Neural crest cell (in vitro differentiated cells): ENCODE measurements around the gene XPNPEP2. TPM values are rescaled to one million over a fixed set of nuclear protein-coding genes. Genes with fewer than 3 reads are reported as not detected.

Source experiments
- DNase-seq: peaks from one replicate; pipeline ENCODE4 v3.0.0; 2021; ENCODE audit warnings: low read depth, mixed read lengths, low spot score
- H3K27ac Mint-ChIP-seq: one replicate; pipeline ENCODE4 v1.8.0; 2021; ENCODE audit warnings: mild to moderate bottlenecking, mixed read lengths; ENCODE audit not compliant: unreplicated experiment
- H3K27me3 Mint-ChIP-seq: 2 replicates; pipeline ENCODE4 v1.8.0; 2021; ENCODE audit warnings: low read depth, mild to moderate bottlenecking, mixed read lengths
- H3K36me3 Mint-ChIP-seq: 2 replicates; pipeline ENCODE4 v1.8.0; 2021; ENCODE audit warnings: low read depth, mild to moderate bottlenecking, mixed read lengths
- H3K4me1 Mint-ChIP-seq: 2 replicates; pipeline ENCODE4 v1.8.0; 2021; ENCODE audit warnings: mixed read lengths
- H3K4me3 Mint-ChIP-seq: one replicate; pipeline ENCODE4 v1.8.0; 2021; ENCODE audit warnings: mild to moderate bottlenecking, mixed read lengths
- H3K9me3 Mint-ChIP-seq: 2 replicates; pipeline ENCODE4 v1.8.0; 2021; ENCODE audit warnings: mixed read lengths
- total RNA-seq: library from RNA; stranded (reverse); gene quantifications from 2 replicates; pipeline ENCODE4 v1.2.1, GENCODE V29; 2021
- TF ChIP-seq, protein P1 (sequence below): fragments of 200-600 bp; sonication (generic); conservative IDR thresholded peaks from 2 replicates; pipeline ENCODE4 v1.5.0; 2021; ENCODE audit warnings: antibody characterized with exemption, mild to moderate bottlenecking

XPNPEP2 gene
- total RNA-seq, 1 donor from 2014 or later, result 0.40 TPM

DNA sequence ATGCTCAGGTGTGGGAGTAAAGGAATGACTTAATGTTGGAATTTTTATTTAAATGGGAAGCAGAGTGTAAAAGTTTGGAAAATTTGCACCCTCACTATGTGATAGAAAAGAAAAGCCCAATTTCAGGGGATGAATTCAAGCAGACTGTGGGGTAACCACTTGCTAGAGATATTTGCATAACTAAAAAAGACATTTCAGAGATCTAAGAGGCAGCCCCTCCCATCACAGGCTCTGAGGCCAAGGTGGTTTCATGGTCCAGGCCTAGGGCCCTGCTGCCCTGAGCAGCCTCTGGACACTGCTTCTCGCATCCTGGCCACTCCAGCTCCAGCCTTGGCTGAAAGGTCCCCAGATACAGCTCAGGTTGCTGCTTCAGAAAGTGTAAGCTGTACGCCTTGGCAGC lies 5.9 kb upstream of the XPNPEP2 start:
- no peaks in the 10 kb centered on the region for H3K4me1 Mint-ChIP-seq
- no peaks in the 10 kb centered on the region for H3K36me3 Mint-ChIP-seq
- no peak overlapping the region for H3K27ac Mint-ChIP-seq
- TF ChIP-seq, protein P1, sequence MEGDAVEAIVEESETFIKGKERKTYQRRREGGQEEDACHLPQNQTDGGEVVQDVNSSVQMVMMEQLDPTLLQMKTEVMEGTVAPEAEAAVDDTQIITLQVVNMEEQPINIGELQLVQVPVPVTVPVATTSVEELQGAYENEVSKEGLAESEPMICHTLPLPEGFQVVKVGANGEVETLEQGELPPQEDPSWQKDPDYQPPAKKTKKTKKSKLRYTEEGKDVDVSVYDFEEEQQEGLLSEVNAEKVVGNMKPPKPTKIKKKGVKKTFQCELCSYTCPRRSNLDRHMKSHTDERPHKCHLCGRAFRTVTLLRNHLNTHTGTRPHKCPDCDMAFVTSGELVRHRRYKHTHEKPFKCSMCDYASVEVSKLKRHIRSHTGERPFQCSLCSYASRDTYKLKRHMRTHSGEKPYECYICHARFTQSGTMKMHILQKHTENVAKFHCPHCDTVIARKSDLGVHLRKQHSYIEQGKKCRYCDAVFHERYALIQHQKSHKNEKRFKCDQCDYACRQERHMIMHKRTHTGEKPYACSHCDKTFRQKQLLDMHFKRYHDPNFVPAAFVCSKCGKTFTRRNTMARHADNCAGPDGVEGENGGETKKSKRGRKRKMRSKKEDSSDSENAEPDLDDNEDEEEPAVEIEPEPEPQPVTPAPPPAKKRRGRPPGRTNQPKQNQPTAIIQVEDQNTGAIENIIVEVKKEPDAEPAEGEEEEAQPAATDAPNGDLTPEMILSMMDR, result no peak
- no peaks in the 10 kb centered on the region for H3K27me3 Mint-ChIP-seq
- H3K4me3 Mint-ChIP-seq, result no peak overlapping the region
- no peak for DNase-seq
- peaks cover 6% of the 10 kb centered on the region for H3K9me3 Mint-ChIP-seq

DNA sequence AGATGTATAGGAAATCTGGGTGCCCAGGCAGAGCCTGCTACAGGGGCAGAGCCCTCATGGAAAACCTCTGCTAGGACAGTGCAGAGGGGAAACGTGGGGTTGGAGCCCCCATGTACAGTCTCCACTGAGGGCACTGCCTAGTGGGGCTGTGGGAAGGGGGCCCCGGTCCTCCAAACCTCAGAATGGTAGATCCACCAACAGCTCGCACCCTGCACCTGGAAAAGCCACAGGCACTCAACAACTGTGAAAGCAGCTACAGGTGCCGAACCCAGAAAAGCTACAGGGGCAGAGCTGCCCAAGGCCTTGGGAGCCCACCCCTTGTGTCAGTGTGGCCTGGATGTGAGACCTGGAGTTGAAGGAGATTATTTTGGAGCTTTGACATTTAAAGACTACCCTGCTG lies 5.4 kb upstream of the XPNPEP2 start:
- DNase-seq, result no peak
- TF ChIP-seq, protein P1, result no peak
- Mint-ChIP-seq H3K36me3 (no peaks in the 10 kb centered on the region), H3K4me3 (no peak overlapping the region), H3K4me1 (no peaks in the 10 kb centered on the region), H3K27ac (no peak overlapping the region), H3K27me3 (no peaks in the 10 kb centered on the region), H3K9me3 (peaks cover 6% of the 10 kb centered on the region)

DNA sequence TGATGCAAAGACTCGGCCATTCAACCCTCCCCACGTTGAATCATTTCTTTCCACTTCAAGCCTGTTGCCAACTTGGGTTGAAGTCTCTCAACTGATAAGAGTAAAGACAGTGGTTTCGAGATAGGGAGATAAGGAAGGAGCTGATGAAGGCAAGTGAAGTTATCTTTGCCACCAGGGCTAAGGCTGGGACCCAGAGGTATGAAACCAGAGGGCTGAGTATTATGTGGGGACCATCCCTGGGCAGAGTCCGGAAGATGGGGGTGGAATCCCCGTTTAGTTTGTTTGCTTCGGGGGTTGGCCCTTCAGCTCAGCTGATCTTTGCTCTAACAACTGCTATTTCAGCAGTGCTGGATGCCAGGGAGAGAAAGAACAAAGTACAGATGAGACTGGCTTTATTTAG lies 2.3 kb upstream of the XPNPEP2 start:
- peaks cover 13% of the 10 kb centered on the region for H3K4me1 Mint-ChIP-seq
- peaks cover 3% of the 10 kb centered on the region for H3K9me3 Mint-ChIP-seq
- H3K4me3 Mint-ChIP-seq, result no peak overlapping the region
- TF ChIP-seq, protein P1, result no peak
- H3K27me3 Mint-ChIP-seq, result no peaks in the 10 kb centered on the region
- no peak for DNase-seq
- no peak overlapping the region for H3K27ac Mint-ChIP-seq
- H3K36me3 Mint-ChIP-seq, result no peaks in the 10 kb centered on the region

DNA sequence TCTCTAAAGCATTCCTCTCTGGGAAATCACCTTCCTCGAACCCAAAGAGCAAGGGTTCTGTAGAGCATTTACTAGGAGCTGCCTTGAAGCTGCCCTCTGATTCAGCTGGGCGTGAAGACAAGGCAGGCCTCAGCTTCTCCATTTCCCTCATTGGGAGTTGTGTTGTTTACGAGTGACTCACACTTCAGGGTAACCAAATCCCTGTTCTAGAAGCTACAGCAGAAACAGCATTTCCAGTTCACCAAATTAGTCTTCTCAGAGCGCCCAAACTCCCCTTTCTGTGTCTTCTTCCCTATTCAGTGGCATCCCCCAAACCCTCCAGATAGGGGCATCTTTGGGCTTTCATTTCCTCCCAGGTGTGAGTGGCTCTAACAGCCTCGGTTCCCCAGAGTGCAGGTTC lies 863 bp upstream of the XPNPEP2 start:
- Mint-ChIP-seq H3K4me3 (no peak overlapping the region), H3K36me3 (no peaks in the 10 kb centered on the region), H3K27me3 (no peaks in the 10 kb centered on the region), H3K4me1 (peaks cover 23% of the 10 kb centered on the region), H3K27ac (no peak overlapping the region), H3K9me3 (peaks cover 3% of the 10 kb centered on the region)
- TF ChIP-seq, protein P1, result no peak
- DNase-seq, result no peak

DNA sequence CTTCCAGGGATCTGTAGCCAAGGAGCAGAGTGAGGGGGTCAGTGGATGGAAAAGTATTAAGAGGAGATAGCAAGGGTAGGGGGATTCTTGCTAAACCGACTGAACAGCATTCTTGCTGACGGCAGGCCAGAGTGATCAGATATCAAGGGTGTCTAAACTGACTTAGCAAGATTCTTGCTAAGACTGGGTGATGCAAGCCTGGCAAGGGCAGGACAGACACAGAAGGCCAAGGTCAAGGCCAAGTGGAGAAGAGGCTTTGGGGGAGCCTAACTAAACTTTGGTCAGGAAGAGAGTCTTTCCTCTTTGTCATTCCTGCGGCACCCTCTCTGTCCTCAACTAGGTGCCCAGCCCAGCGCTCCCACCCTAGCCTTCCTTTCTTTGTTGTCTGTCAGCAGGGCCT lies 799 bp downstream of the XPNPEP2 start:
- no peaks in the 10 kb centered on the region for H3K27me3 Mint-ChIP-seq
- TF ChIP-seq, protein P1, result no peak
- DNase-seq, result no peak
- H3K9me3 Mint-ChIP-seq, result peaks cover 3% of the 10 kb centered on the region
- peaks cover 28% of the 10 kb centered on the region for H3K4me1 Mint-ChIP-seq
- no peak overlapping the region for H3K27ac Mint-ChIP-seq
- H3K4me3 Mint-ChIP-seq, result no peak overlapping the region
- no peaks in the 10 kb centered on the region for H3K36me3 Mint-ChIP-seq
